ENCODE measurements around the gene AQP2. TPM values are rescaled to one million over a fixed set of nuclear protein-coding genes. Genes with fewer than 3 reads are reported as not detected.

AQP2 gene
- total RNA-seq, 2 donors from 2014 or later: not detected

DNA sequence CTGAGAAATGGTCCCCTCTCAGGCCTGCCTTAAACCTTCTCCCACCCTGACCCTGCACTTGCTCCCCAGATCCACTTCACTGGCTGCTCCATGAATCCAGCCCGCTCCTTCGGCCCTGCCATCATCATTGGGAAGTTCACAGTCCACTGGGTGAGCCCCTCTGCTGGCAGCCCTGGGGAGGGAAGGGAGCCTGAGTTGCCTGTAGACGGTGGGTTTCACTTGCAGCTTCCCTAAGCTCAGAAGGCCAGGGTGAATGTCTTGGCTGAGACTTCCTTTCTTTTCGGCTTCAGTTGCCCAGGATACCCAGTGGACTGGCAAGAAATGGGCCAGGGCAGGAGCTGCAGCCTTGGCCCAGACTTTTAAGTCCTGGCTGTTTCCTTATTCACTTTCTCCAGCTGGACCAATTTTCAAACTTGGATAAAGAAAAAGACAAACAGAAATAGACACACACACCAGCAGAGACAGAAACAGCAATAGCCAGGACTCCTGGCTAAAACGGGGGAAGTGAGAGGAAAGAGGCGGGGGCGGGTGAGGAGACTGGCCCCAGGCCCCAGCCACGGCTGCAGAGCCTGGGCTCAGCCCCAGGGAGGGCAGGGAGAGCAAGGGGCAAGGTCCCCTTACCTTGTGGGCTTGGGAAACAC, 24.3 kb downstream of the AQP2 start:
- no peak for DNase-seq
- Histone ChIP-seq H3K9me3 (no peaks in the 10 kb centered on the region), H3K4me3 (no peak overlapping the region), H3K9ac (ENCODE audit: low read depth in 2 of 2, low read length in 2 of 2) (peak overlapping the region in 1 of 2 donors; percentile 24), H3K36me3 (no peaks in the 10 kb centered on the region), H3K27me3 (no peaks in the 10 kb centered on the region), H3K27ac (no peak overlapping the region), H3K4me1 (no peaks in the 10 kb centered on the region)
- TF ChIP-seq, protein P1, sequence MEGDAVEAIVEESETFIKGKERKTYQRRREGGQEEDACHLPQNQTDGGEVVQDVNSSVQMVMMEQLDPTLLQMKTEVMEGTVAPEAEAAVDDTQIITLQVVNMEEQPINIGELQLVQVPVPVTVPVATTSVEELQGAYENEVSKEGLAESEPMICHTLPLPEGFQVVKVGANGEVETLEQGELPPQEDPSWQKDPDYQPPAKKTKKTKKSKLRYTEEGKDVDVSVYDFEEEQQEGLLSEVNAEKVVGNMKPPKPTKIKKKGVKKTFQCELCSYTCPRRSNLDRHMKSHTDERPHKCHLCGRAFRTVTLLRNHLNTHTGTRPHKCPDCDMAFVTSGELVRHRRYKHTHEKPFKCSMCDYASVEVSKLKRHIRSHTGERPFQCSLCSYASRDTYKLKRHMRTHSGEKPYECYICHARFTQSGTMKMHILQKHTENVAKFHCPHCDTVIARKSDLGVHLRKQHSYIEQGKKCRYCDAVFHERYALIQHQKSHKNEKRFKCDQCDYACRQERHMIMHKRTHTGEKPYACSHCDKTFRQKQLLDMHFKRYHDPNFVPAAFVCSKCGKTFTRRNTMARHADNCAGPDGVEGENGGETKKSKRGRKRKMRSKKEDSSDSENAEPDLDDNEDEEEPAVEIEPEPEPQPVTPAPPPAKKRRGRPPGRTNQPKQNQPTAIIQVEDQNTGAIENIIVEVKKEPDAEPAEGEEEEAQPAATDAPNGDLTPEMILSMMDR (IDR thresholded peaks at IDR 0.05): no peak
- intact Hi-C loops (cut with DNase I): loop anchor here (5.0 kb wide), 1 partner anchor 93 kb away; no protein-coding TSS in a partner anchor

DNA sequence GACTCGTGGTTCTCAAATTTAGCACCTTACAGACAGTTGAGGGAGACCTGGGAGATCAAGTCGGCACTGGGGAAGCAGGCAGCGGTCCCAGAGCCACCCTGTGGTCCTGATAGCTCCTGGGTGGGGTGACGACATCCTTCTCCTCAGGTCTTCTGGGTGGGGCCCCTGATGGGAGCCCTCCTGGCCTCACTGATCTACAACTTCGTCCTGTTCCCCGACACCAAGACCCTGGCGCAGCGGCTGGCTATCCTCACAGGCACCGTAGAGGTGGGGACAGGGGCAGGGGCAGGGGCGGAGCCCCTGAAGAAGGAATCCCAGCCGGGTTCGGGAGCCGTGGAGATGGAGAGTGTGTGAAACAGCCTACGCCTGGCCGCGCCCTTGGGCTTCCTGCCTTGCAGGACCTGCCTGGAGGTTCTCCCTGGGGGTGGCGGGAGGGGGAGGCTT, 24.8 kb downstream of the AQP2 start:
- H3K9ac ChIP-seq (ENCODE audit: low read depth in 2 of 2, low read length in 2 of 2): no peak overlapping the region
- TF ChIP-seq, protein P1 (IDR thresholded peaks at IDR 0.05): no peak
- intact Hi-C loops (cut with DNase I): no loop called here
- no peak overlapping the region for H3K4me3 ChIP-seq
- no peaks in the 10 kb centered on the region for H3K9me3 ChIP-seq
- H3K27me3 ChIP-seq: no peaks in the 10 kb centered on the region
- H3K27ac ChIP-seq: no peak overlapping the region
- no peak for DNase-seq
- no peaks in the 10 kb centered on the region for H3K4me1 ChIP-seq
- H3K36me3 ChIP-seq: no peaks in the 10 kb centered on the region

DNA sequence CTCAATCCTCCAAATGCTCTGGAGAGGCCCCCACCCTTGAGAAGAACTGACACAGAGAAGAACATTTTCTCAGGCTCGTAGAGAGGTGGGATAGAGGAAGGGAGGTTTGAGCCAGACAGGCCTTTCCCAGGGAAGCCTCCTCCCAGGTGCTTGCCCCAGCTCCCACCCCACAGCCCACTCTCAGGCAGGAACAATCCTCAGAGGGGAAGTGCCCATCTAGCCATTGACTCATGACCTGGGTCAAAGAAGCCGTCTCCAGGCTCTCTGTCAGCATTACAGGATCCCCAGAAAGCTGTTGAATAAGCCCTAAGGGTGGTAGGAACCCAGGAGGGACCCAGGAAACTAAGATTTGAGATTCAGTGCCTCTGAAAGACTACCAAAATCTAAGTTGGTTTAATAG, 26.0 kb downstream of the AQP2 start:
- no peak overlapping the region for H3K4me3 ChIP-seq
- TF ChIP-seq, protein P1 (IDR thresholded peaks at IDR 0.05): no peak
- no peaks in the 10 kb centered on the region for H3K27me3 ChIP-seq
- no peak overlapping the region for H3K27ac ChIP-seq
- no peaks in the 10 kb centered on the region for H3K9me3 ChIP-seq
- H3K4me1 ChIP-seq: no peaks in the 10 kb centered on the region
- intact Hi-C loops (cut with DNase I): no loop called here
- no peak overlapping the region for H3K9ac ChIP-seq (ENCODE audit: low read depth in 2 of 2, low read length in 2 of 2)
- no peaks in the 10 kb centered on the region for H3K36me3 ChIP-seq
- no peak for DNase-seq

DNA sequence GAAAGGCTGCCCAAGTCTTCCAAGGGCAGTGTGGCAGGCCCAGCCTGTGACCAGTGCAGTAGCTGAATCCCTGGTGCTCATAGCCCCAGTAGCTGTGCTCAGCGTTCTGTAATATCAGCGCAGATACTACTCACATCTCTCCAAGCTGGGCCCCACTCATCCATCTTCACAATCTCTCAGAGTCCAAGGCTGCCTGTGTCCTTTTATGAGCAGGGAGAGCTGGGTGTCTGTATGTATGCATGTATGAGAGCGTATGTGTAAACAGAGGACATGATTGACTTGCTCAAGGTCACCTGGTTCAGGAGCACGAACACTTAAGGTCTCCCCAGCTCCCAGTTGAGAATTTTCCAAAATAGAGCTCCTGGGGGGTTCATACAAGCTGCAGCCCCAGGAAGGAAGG, 27.6 kb downstream of the AQP2 start:
- no peaks in the 10 kb centered on the region for H3K9me3 ChIP-seq
- H3K27me3 ChIP-seq: no peaks in the 10 kb centered on the region
- DNase-seq: no peak
- no peaks in the 10 kb centered on the region for H3K4me1 ChIP-seq
- intact Hi-C loops (cut with DNase I): no loop called here
- no peaks in the 10 kb centered on the region for H3K36me3 ChIP-seq
- no peak overlapping the region for H3K4me3 ChIP-seq
- TF ChIP-seq, protein P1 (IDR thresholded peaks at IDR 0.05): no peak
- H3K9ac ChIP-seq (ENCODE audit: low read depth in 2 of 2, low read length in 2 of 2): no peak overlapping the region
- H3K27ac ChIP-seq: no peak overlapping the region

DNA sequence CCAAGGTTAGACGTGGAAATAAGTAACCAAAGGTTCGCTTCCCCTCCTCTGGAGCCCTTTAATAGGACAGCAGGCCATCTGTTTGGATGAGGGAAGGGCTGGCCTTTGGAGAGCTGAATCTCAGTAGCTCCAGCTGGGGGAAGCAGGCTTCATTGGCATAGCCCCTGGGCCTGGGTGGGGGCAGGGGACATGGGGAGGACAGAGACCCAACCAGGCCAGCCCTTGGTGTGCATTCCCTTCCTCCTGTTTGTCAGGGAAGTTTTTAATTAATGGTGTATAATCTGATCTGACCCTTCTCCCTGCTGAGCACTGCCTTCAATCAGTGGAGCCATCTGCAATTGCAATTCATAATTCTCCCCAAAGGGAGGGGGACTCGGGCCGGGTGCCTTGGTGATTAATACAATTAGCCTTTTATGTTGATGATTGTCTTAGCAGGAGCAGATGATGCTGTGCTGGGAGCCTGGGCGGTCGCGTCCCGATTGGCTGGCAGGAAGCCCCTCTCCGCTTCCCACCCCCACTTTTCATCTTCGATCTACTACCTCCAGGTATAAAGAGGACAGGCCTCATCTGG, 28.6 kb downstream of the AQP2 start:
- TF ChIP-seq, protein P1 (IDR thresholded peaks at IDR 0.05): no peak

More for the DNA sequence above, 28.6 kb downstream of the AQP2 start:
- no peak overlapping the region for H3K4me3 ChIP-seq
- no peak for DNase-seq
- no peaks in the 10 kb centered on the region for H3K4me1 ChIP-seq
- no peak overlapping the region for H3K27ac ChIP-seq
- no peaks in the 10 kb centered on the region for H3K36me3 ChIP-seq
- H3K9ac ChIP-seq (ENCODE audit: low read depth in 2 of 2, low read length in 2 of 2): no peak overlapping the region
- no peaks in the 10 kb centered on the region for H3K9me3 ChIP-seq
- intact Hi-C loops (cut with DNase I): no loop called here
- H3K27me3 ChIP-seq: no peaks in the 10 kb centered on the region
